ENCODE results near the gene DNASE1L1.
A peak's percentile ranks its signal among the peaks of the same experiment; 100 is the strongest.

Gene DNASE1L1

GRCh38 chrX:154409222-154409871 lies at the start of gene DNASE1L1:
Gene DNASE1L1, minus strand, starts transcription at chrX:154409254. Its CDS starts 3,686 bp downstream, at chrX:154405568.
- peak; percentile 91 for DNase-seq

- peak; percentile 37 for DNase-seq
Observed at GRCh38 chrX:154458116-154458953, 49.3 kb upstream of the DNASE1L1 start, which contains the start of gene PLXNA3. Gene PLXNA3, plus strand, starts transcription at chrX:154458281. Its CDS starts 1,903 bp downstream, at chrX:154460184.

- DNase-seq = peak; percentile 30
Observed at GRCh38 chrX:154457491-154458115, 48.5 kb upstream of the DNASE1L1 start.

GRCh38 chrX:154452823-154453222 lies 43.8 kb upstream of the DNASE1L1 start:
- no peak for DNase-seq

- DNase-seq = no peak
Observed at GRCh38 chrX:154450312-154450711, 41.3 kb upstream of the DNASE1L1 start.

GRCh38 chrX:154449618-154450017 lies 40.6 kb upstream of the DNASE1L1 start:
- no peak for DNase-seq

GRCh38 chrX:154448484-154448883 lies 39.4 kb upstream of the DNASE1L1 start:
- no peak for DNase-seq

- DNase-seq = no peak
Observed at GRCh38 chrX:154446430-154446829, 37.4 kb upstream of the DNASE1L1 start.

- no peak for DNase-seq
Observed at GRCh38 chrX:154445776-154446175, 36.7 kb upstream of the DNASE1L1 start.

GRCh38 chrX:154444755-154445246 lies 35.7 kb upstream of the DNASE1L1 start:
- DNase-seq = no peak

GRCh38 chrX:154443992-154444754 lies 35.1 kb upstream of the DNASE1L1 start, which contains the start of gene FAM50A:
Gene FAM50A, plus strand, starts transcription at chrX:154444141. Its CDS starts 95 bp downstream, at chrX:154444236.
- peak; percentile 81 for DNase-seq

- DNase-seq = no peak
Observed at GRCh38 chrX:154443479-154443910, 34.4 kb upstream of the DNASE1L1 start.

GRCh38 chrX:154441984-154442707 lies 33.1 kb upstream of the DNASE1L1 start:
- no peak for DNase-seq

GRCh38 chrX:154441564-154441963 lies 32.5 kb upstream of the DNASE1L1 start:
- no peak for DNase-seq

- DNase-seq = no peak
Observed at GRCh38 chrX:154440623-154441357, 31.7 kb upstream of the DNASE1L1 start.

- DNase-seq = no peak
Observed at GRCh38 chrX:154439841-154440240, 30.8 kb upstream of the DNASE1L1 start.

GRCh38 chrX:154437971-154438893 lies 29.2 kb upstream of the DNASE1L1 start:
- no peak for DNase-seq

- DNase-seq = peak; percentile 61
Observed at GRCh38 chrX:154436983-154437752, 28.1 kb upstream of the DNASE1L1 start, which contains the start of gene GDI1. Gene GDI1, plus strand, starts transcription at chrX:154437154. Its CDS starts 101 bp downstream, at chrX:154437255.

Measured in hematopoietic multipotent progenitor cell treated with erythropoietin and hydrocortisone succinate and interleukin-3 and kit ligand, for 4 days (in vitro differentiated cells).